HG02571 (cell line): Measurements from ENCODE around the gene CYP4F2.
"Not testable (repeated sequence)": the region's sequence is repeated elsewhere in the genome, so short reads cannot be mapped to it uniquely, and the experiment has no call there.

Experiments
- ATAC-seq: cut with Tn5 transposase; IDR thresholded peaks from one replicate; pipeline ENCODE4 v1.9.1; 2021; ENCODE audit warnings: mild to moderate bottlenecking, moderate library complexity; ENCODE audit not compliant: unreplicated experiment

The CYP4F2 gene, protein sequence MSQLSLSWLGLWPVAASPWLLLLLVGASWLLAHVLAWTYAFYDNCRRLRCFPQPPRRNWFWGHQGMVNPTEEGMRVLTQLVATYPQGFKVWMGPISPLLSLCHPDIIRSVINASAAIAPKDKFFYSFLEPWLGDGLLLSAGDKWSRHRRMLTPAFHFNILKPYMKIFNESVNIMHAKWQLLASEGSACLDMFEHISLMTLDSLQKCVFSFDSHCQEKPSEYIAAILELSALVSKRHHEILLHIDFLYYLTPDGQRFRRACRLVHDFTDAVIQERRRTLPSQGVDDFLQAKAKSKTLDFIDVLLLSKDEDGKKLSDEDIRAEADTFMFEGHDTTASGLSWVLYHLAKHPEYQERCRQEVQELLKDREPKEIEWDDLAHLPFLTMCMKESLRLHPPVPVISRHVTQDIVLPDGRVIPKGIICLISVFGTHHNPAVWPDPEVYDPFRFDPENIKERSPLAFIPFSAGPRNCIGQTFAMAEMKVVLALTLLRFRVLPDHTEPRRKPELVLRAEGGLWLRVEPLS

DNA sequence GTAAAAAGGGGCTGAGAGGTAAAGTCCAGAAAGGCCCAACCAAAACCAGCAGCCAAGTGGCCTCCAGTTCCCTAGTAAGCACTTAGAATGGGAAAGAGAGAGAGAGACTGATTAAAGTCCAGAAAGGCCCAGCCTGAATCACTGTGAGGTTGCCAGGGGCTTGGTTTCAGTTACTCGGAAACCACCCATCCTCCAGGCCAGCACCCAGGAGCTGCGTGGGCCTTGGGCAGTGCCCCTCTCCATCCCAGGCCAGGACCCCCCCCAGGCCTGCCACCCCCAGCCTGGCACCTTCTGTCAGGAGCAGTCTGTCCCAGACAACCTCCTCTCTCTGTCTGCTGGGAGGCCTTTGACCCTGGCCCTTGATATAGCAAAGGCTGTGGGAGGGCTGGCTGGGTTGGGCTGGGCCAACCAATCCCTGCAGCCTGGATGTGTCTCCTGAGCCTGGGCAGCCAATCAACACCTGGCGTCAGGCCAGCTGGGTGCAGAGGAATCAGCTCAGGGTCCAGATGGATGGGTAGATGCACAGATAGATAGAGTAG lies at the start of gene CYP4F2:
TSS of gene CYP4F2 (minus strand) at position 337 of the 539 bp plus-strand sequence. CDS start 463 bp downstream, outside the sequence.
- ATAC-seq: no peak

DNA sequence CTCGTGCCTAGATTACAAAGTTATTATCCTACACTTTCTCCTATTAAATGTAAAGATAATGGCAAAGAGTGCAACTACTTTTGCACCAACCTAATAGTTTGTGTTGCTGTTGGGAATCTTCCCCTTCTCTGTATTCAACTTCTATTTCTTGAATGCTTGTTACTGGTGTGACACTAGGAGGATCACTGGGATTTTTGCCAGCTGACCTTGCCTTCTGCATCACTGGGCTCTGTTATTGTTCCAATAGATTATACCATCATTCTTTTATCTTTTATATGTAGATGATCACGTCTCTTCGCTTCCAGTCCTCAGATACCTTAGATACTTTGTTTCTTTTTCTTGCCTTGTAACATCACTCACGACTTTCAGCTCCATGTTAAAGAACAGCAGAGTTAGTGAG lies 47.4 kb upstream of the CYP4F2 start:
- no peak for ATAC-seq

DNA sequence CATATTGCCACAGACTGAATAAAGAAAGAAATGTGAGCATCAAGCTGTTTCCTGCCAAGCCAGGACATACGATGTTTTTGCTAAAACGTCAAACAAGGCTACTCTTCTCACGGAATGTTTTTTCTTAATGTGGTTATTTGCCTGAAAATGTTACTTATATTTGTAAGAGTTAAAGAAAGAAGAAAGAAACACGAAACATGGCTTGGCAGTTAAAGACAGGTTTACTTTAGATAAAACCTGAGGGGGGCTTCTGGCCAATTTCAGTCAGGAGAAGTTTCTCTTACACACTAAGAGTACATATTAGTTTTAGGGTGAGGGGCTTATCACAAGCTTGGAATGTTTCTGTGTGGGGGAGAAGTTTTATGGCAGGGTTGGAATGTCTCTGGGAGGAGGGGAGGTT lies 46.5 kb upstream of the CYP4F2 start:
- no peak for ATAC-seq

DNA sequence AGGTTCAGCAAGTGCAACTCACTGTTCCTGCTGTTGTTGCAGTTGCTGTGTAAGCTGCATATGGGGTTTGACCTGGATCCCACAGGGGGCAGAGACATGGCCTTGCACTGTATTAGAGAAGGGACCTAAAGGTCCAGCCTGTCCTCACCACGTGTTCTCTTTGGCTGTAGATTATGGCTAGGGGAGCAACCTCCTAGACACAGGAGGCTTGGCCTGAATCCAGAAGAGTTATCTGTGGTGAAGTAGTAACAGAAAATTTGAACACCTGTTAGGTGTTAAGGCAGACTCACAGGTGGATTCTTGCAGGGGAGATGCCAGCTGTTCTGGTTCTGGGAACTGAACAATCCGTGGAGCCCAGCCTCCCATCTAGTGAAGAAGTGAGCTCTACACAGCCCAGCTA lies 39.9 kb upstream of the CYP4F2 start:
- ATAC-seq: no peak

DNA sequence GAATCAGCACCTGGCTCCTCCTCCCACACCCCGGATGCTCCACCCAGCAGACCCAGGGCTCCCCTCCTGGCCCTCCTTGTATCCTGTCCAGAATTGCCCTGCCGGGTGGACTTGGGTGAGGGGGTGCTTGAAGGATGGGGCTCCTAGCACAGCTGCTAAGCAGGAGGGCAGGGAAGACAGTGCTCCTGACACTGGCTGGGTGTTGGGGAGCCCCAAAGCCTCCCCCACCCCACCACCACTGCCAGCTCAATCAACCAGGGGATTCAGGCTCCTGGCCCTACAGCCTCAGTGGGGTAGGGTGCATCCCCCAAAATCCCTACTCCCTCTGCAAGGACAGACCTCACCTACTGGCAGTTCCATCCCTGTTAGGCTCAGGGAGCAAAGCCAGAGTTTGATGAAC lies 39.1 kb upstream of the CYP4F2 start:
- ATAC-seq: no peak

DNA sequence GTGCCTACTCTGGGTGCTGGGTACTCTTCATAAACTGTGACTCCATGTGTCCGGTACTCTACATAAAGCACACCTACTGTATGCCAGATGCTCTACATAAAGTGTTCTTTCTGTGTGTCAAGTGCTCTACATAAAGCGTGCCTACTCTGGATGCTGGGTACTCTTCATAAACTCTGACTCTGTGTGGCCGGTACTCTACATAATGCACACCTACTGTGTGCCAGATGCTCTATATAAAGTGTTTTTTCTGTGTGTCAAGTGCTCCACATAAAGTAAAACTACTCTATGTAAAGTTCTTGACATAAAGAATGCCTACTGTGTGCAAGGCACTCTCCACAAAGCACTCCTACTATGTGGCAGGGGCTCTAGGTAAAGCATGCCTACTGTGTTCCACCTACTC lies 38.3 kb upstream of the CYP4F2 start:
- no peak for ATAC-seq

DNA sequence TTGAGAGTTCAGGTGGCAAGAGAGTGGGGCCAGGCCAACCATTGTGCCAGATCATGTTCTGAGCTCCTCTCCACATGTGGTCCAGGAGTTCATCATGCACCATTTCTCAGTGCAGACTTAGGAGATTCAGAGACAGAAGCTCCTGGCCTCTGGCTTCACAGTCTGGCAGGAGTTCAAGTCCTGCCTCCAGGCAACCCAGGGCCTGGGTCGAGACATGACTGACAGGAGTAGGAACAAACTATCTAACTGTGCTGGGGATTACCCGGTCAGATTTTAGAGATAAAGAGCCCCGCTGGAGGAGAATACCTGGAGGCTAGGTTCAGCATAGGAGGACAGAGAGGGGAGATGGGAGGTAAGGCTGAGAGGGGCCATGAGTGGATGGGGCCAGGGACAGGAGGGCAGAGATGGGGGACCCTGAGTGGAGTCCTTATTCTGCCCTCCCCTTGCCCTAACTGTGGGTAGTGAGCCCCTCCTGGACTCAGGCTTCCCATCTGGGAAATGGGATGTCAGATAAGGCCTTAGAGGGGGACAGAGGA lies 37.4 kb upstream of the CYP4F2 start:
- no peak for ATAC-seq

DNA sequence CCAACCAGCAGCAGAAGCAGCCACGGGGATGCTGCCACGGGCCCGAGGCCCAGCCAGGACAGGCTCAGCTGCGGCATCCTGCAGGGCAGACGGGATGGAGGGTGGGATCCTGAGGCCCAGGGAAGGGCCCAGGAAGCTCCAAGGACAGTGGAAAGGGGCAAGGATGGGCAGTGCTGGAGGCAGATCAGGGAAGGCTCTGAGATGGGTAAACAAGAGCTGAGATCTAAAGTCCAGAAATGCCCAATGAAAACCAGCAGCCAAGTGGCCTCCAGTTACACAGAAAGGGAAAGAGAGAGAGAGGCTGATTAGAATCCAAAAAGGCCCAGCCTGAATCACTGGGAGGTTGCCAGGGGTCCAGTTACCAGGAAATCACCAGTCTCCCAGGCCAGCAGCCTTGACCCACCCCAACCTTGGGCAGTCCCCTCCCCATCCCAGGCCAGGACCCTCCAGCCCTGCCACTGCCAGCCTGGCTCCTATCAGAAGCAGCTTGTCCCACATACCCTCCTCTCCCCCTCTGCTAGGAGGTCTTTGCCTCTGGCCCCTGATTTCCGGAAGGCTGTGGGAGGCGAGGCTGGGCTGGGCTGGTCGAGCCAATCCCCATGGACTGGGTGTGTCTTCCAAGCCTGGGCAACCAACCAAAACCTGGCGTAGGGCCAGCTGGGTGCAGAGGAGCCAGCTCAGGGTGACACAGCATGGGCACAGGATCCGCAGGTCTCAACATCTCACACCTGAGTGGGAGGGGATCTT lies 36.6 kb upstream of the CYP4F2 start, which contains the start of gene CYP4F11:
TSS of gene CYP4F11 (minus strand) at position 198 of the 747 bp plus-strand sequence. CDS start at position 77, 121 bp downstream.
- ATAC-seq: no peak

DNA sequence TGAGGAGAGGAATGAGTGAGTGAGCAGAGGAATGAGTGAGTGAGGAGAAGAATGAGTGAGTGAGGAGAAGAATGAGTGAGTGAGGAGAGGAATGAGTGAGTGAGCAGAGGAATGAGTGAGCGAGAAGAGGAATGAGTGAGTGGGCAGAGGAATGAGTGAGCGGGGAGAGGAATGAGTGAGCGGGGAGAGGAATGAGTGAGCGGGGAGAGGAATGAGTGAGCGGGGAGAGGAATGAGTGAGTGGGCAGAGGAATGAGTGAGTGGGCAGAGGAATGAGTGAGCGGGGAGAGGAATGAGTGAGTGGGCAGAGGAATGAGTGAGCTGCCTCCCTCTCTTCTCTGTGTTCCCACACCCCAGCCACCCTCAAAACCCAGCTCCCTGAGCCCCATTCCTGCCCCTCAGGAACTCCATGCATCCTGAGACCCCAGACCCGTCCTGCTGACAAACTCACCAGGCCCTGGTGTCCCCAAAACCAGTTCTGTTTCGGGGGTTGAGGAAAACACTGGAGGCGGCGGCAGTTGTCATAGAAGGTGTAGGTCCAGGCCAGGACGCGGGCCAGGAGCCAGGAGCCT lies 36.0 kb upstream of the CYP4F2 start:
- not testable (repeated sequence) for ATAC-seq

DNA sequence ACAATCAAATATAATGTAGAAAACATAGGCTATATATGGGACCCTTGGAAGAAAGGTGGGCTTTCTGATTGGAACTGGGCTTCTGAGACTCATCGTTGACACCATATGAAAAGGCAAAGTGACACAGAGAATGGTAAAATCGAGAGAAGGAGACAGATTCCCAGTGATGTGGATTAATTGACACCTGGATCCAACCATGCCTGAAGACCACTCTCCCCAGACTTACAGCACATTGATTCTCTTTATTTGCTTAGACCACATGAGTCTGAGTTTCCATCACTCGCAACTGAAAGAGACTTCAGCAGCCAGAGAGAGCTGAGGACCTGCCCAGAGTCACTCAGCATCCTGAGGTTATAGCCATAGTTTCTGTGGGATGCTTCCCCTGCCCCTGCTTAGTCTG lies 30.4 kb upstream of the CYP4F2 start:
- ATAC-seq: no peak

DNA sequence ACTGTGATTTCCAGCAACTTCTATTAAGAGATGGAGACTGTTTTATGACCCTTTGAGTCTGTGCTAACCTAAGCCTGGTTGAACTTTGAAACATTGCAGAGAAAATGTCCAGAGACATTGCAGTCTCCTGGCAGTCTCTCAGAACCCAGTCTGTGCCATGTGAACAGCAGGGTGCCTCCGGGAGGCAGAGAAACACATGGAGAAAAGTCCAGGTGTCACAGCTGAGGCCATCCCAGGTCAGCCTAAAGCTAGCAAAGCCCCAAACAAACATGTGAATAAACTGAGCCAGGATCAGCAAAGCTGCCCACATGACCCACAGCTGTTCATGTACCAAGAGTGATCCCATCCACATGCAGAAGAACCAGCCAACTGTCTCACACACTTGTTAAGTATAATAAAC lies 28.6 kb upstream of the CYP4F2 start:
- ATAC-seq: no peak

DNA sequence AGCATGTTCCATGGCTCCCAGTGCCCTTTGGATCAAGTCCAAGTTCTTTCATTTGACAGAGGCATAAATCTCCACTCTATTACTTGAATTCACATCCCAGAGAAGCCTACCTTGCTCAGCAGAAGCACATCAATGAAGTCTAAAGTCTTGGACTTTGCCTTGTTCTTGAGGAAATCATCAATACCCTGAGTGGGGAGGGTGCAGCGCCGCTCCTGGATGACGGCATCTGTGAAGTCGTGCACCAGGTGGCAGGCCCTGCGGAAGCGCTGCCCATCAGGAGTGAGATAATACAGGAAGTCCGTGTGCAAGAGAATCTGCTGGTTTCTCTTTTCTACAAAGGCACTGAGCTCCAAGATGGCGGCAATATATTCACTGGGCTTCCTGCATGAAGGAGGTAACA lies 25.8 kb upstream of the CYP4F2 start:
- no peak for ATAC-seq

DNA sequence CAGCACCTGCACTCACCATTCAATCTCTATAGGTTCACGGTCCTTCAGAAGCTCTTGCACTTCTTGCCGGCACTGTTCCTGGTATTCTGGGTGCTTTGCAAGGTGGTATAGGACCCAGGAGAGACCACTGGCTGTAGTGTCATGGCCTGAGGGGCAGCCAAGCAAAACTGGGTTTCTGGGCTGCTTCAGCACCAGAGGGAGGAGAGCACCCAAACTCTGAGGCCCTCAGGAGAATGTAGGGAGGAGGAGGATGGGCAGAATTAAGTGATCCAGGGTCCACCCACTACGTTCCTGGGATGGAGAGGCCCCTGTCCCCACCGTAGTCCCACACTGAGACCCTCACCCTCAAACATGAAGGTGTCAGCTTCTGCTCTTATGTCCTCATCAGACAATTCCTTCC lies 24.1 kb upstream of the CYP4F2 start:
- ATAC-seq: no peak

DNA sequence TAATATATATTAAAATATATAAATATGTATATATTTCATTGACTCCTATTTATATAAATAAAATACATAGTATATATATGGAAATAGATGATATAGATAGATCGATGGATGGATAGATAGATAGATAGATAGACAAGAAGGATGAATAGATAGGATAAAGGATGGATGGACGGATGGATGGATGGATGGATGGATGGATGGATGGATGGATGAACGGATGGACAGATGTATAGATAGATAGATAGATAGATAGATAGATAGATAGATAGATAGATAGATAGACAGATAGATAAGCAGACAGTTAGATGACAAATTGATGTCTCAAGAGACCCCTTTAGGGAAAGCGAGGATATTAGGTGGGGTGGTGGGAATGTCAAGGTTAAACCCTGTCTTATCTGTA lies 21.4 kb upstream of the CYP4F2 start:
- no peak for ATAC-seq

DNA sequence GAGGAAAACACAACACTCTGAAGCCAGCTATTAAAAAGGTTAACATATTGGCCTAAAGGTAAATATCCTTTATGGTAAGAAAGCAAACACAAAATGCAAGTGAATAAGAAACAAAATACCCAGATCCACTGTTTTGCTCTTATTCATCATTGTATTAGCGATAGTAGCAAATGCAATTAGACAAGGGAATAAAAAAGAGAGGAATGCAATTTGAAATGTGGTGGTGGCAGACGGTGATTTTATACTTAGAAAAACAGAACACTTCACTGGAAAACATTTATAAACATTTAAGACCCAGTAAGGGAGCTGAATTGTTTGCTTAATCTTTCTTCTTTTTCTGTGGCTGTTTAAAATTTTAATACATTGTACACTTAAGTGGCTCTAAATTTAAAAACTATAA lies 17.2 kb upstream of the CYP4F2 start:
- no peak for ATAC-seq

DNA sequence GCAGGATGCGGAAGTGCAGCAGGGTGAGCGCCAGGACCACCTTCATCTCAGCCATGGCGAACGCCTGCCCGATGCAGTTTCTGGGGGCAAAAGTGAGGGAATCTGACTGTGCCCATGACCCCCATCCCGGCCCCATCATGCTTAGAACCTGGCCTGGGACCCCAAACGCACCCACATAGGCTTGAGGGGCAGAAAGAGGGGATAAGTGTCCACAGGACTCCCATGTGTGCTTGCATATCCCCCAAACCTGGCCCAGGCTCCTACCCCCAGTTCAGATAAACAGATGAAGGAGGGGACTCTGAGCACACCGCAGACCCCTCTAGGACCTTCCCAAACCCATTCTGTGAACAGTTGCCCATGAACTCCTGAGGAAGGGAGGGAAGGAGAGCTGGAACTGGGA lies 16.0 kb upstream of the CYP4F2 start:
- no peak for ATAC-seq

DNA sequence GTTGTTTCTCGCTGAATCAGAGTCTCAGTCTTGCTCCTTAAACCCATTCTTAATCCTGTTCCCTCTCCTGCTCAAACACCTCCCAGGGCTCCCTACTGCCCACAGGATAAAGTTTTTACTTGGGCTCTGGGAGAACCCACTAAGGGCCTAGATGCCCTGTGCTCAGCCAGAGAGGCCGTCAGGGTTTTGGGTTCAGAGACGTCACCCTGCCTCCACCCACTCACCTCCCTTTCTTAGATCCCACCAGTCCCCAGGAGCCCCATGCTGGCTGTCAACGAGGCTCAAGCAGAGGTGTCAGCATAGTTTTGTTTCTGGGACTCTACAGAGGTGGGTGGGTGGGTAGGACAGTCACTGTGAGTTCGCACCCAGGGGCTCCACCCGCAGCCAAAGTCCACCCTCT lies 15.5 kb upstream of the CYP4F2 start:
- ATAC-seq: no peak

DNA sequence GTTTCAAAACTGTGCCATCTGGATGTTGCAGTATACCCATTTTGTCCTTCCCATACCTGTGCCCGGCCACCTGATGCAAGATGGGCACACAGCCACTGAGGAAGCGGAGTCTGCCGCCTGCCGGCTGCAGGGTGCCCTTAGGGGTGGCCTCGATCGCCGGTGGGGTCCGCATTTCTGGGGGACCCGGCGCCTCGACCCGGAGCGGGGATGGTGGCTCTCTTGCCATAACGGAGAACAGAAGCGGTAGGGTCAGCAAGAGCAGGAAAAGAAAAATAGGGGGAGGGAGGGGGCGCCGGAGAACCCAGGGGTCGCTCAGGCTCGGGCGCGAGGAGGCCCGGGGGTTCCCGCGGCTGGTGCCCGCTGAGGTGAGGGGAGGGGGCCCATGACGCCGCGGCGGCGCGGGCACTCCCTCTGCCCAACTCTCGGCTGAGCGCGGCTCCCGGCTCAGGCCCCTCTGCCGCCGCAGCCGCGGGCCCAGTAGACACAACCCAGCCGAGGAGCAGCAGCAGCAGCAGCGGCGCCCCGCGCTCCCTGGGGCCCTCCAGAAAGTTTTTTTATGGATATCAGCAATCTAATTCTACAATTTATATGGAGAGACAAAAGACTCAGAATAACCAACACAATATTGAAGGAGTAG lies 13.8 kb upstream of the CYP4F2 start:
- no peak for ATAC-seq

DNA sequence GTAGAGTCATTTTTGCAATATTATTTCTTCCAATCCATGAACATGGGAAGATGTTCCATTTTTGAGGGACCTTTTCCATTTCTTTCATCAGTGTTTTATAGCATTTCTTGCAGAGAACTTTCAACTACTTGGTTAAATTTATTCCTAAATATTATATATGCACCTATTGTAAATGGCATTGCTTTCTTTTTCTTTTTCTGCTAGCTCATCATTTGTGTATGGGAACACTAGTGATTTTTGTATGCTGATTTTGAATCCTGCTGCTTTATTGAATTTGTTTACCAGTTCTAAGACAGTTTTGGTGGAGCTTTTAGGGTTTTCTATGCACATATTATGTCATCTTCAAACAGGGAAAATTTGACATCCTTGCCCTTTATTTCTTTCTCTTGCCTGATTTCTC lies 7.2 kb upstream of the CYP4F2 start:
- ATAC-seq: no peak

DNA sequence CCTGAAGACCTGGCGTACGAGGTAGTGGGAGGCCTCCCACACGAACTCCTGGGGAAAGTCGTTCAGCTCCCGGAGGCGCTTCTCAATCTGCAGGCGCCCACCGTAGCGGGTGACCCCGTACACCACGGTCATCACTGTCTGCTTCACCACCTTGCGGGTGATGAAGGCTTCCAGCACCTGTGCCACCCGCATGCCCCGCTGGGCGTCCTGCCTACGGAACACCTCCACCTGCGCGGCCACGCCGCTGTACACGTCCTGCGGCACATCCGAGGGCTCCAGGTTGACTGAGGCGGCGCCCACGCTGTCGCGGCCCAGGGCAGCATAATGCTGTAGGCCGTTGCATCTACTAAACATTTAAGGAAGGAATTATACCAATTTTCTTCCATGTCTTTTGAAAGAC lies 5.0 kb upstream of the CYP4F2 start:
- not testable (repeated sequence) for ATAC-seq

DNA sequence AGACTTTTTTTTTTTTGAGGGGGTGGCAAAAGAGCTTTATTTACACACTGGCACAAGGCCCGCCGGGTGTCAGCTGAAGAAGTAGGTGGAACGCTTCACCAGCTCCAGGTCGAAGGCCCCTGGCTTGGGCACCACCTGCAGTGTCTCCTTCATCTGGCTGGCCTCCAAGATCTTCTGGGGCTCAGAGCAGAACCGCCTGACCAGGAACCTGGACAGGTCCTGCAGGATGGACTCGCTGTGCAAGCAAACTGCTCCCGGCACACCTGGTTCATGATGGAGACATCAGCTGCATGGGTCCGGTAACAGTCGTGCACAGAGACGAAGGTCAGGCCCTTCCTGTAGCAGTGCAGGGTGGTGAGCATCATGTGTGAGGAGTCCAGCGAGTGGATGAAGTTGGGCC lies 4.4 kb upstream of the CYP4F2 start:
- no peak for ATAC-seq
